ENCODE measurements around the gene EXOC3L1. TPM values are rescaled to one million over a fixed set of nuclear protein-coding genes. Genes with fewer than 3 reads are reported as not detected.

The EXOC3L1 gene
- total and polyA plus RNA-seq, 2 of the 13 experiments (the other 11 are each of a cell fraction or from before 2014, with no cell fraction given): 0.12 TPM; not detected in 1

DNA sequence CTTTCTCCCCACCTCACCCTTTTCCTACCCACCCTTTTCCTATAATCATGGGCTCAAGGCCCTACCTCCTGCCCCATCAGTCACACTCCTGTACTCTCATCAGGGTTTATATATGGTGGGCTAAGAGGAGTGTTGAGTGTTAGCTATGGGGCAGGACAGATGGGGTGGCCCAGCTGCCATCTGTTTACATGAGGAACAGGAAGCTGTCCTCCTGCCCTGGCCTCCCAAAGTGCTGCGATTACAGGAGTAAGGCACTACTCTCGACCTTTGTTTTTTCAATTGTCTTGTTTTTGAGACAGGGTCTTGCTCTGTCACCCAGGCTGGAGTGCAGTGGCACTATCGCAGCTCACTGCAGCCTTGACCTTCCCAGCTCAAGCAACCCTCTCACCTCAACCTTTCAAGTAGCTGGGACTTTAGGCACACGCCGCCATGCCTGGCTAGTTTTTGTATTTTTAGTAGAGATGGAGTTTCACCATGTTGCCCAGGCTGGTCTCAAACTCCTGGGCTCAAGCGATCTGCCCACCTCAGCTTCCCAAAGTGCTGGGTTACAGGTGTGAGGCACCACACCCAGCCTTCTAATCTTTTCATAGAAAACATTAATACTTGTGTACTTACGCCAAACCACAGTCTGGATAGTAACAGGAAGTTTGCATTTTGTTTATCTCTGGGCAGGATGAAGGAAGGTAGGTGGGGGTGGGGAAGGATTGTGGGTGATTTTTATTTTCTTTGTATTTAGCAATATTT is 31.9 kb downstream of the EXOC3L1 start:
- no peak overlapping the region for H3K27ac ChIP-seq (ENCODE audit: extremely low read length, insufficient read depth, low read length)
- H3K9me3 ChIP-seq (ENCODE audit: low read length): no peaks in the 10 kb centered on the region
- intact Hi-C loops (cut with micrococcal nuclease; ENCODE audit: unreplicated experiment) (loop anchor here (5.0 to 10.0 kb wide), 2 partner anchors 201 to 263 kb away; no protein-coding TSS in a partner anchor), in situ Hi-C loops (cut with HindIII; ENCODE audit: extremely low pct_ligation_motif_present, low pct_unique_long_range_greater_than_20kb) (loop anchor here (5.0 kb wide), 2 partner anchors 141 to 181 kb away; no protein-coding TSS in a partner anchor)
- WGBS (ENCODE audit: low lambda C conversion rate): 50% methylated on average over 7 of the region's 7 CpGs
- H3K4me1 ChIP-seq (ENCODE audit: insufficient read depth, low read length): peaks cover 45% of the 10 kb centered on the region
- no peak for DNase-seq (ENCODE audit: low spot score)
- no peaks in the 10 kb centered on the region for H3K36me3 ChIP-seq (replicated peaks in 1 of 2; ENCODE audit: control insufficient read depth in 1 of 2, insufficient read depth in 2 of 2, low read length in 2 of 2)
- no peaks in the 10 kb centered on the region for H4K20me1 ChIP-seq (ENCODE audit: insufficient read depth, low read length)
- no peak overlapping the region for H3K9ac ChIP-seq (ENCODE audit: insufficient read depth, low read depth, low read length)
- CTCF ChIA-PET (ENCODE audit: low intra/inter-chr PET ratio, low total read pairs): interaction anchor here (1.1 kb wide), 1 partner anchor 27 kb away, joined by 3 read pairs; no protein-coding TSS in a partner anchor
- no peak overlapping the region for H3K4me3 ChIP-seq (replicated peaks in 1 of 3; ENCODE audit: insufficient read depth in 1 of 3, low read depth in 2 of 3, low read length in 3 of 3)
- ATAC-seq: no peak
- peak overlapping the region; percentile 26; the same call in 1 of the 2 replicates for H3K4me2 ChIP-seq (ENCODE audit: low read depth, low read length)
- no peaks in the 10 kb centered on the region for H3K79me2 ChIP-seq (ENCODE audit: insufficient read depth, low read length)
- POLR2A ChIA-PET: interaction anchor here (1.0 to 5.7 kb wide), 5 partner anchors 12 to 140 kb away, joined by 3 to 54 read pairs (median 3); partner anchors contain the start of genes NOL3 and PHAF1
- H3K27me3 ChIP-seq (ENCODE audit: control insufficient read depth in 1 of 2, insufficient read depth in 2 of 2, low read length in 2 of 2): peaks cover 4% of the 10 kb centered on the region in 2 experiments; a peak in 2 of 5 replicates
- no peak for FAIRE-seq
- no peak overlapping the region for H2AFZ ChIP-seq (ENCODE audit: low read length)
- no TSS peak for BruUV-seq (replicated peaks)
- TF ChIP-seq, protein P1, sequence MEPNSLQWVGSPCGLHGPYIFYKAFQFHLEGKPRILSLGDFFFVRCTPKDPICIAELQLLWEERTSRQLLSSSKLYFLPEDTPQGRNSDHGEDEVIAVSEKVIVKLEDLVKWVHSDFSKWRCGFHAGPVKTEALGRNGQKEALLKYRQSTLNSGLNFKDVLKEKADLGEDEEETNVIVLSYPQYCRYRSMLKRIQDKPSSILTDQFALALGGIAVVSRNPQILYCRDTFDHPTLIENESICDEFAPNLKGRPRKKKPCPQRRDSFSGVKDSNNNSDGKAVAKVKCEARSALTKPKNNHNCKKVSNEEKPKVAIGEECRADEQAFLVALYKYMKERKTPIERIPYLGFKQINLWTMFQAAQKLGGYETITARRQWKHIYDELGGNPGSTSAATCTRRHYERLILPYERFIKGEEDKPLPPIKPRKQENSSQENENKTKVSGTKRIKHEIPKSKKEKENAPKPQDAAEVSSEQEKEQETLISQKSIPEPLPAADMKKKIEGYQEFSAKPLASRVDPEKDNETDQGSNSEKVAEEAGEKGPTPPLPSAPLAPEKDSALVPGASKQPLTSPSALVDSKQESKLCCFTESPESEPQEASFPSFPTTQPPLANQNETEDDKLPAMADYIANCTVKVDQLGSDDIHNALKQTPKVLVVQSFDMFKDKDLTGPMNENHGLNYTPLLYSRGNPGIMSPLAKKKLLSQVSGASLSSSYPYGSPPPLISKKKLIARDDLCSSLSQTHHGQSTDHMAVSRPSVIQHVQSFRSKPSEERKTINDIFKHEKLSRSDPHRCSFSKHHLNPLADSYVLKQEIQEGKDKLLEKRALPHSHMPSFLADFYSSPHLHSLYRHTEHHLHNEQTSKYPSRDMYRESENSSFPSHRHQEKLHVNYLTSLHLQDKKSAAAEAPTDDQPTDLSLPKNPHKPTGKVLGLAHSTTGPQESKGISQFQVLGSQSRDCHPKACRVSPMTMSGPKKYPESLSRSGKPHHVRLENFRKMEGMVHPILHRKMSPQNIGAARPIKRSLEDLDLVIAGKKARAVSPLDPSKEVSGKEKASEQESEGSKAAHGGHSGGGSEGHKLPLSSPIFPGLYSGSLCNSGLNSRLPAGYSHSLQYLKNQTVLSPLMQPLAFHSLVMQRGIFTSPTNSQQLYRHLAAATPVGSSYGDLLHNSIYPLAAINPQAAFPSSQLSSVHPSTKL (CRISPR knock-in tag; IDR thresholded peaks at IDR 0.05): no peak
- TF ChIP-seq, protein P2, sequence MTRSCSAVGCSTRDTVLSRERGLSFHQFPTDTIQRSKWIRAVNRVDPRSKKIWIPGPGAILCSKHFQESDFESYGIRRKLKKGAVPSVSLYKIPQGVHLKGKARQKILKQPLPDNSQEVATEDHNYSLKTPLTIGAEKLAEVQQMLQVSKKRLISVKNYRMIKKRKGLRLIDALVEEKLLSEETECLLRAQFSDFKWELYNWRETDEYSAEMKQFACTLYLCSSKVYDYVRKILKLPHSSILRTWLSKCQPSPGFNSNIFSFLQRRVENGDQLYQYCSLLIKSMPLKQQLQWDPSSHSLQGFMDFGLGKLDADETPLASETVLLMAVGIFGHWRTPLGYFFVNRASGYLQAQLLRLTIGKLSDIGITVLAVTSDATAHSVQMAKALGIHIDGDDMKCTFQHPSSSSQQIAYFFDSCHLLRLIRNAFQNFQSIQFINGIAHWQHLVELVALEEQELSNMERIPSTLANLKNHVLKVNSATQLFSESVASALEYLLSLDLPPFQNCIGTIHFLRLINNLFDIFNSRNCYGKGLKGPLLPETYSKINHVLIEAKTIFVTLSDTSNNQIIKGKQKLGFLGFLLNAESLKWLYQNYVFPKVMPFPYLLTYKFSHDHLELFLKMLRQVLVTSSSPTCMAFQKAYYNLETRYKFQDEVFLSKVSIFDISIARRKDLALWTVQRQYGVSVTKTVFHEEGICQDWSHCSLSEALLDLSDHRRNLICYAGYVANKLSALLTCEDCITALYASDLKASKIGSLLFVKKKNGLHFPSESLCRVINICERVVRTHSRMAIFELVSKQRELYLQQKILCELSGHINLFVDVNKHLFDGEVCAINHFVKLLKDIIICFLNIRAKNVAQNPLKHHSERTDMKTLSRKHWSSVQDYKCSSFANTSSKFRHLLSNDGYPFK (CRISPR knock-in tag; IDR thresholded peaks at IDR 0.05; ENCODE audit: borderline replicate concordance): 0 out of 2 replicates have a peak, but pooled peaks have one; percentile 22
- TF ChIP-seq, protein P3, sequence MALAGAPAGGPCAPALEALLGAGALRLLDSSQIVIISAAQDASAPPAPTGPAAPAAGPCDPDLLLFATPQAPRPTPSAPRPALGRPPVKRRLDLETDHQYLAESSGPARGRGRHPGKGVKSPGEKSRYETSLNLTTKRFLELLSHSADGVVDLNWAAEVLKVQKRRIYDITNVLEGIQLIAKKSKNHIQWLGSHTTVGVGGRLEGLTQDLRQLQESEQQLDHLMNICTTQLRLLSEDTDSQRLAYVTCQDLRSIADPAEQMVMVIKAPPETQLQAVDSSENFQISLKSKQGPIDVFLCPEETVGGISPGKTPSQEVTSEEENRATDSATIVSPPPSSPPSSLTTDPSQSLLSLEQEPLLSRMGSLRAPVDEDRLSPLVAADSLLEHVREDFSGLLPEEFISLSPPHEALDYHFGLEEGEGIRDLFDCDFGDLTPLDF (CRISPR knock-in tag; IDR thresholded peaks at IDR 0.05): no peak
- TF ChIP-seq, protein P4, sequence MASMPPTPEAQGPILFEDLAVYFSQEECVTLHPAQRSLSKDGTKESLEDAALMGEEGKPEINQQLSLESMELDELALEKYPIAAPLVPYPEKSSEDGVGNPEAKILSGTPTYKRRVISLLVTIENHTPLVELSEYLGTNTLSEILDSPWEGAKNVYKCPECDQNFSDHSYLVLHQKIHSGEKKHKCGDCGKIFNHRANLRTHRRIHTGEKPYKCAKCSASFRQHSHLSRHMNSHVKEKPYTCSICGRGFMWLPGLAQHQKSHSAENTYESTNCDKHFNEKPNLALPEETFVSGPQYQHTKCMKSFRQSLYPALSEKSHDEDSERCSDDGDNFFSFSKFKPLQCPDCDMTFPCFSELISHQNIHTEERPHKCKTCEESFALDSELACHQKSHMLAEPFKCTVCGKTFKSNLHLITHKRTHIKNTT (CRISPR knock-in tag; IDR thresholded peaks at IDR 0.05): no peak
- TF ChIP-seq ERF (CRISPR knock-in tag; IDR thresholded peaks at IDR 0.05) (no peak), ZNF713 (CRISPR knock-in tag; IDR thresholded peaks at IDR 0.05) (no peak), ZNF605 (CRISPR knock-in tag; IDR thresholded peaks at IDR 0.05) (no peak), SOX6 (IDR thresholded peaks at IDR 0.05) (no peak), SOX6 (CRISPR knock-in tag; IDR thresholded peaks at IDR 0.05) (no peak), SNAPC2 (CRISPR knock-in tag; IDR thresholded peaks at IDR 0.05) (no peak), HNRNPK (IDR thresholded peaks at IDR 0.05; ENCODE audit: low read depth, low read length, poor library complexity, severe bottlenecking) (peak; percentile 47), GZF1 (CRISPR knock-in tag; IDR thresholded peaks at IDR 0.05) (no peak)
- TF ChIP-seq, protein P5, sequence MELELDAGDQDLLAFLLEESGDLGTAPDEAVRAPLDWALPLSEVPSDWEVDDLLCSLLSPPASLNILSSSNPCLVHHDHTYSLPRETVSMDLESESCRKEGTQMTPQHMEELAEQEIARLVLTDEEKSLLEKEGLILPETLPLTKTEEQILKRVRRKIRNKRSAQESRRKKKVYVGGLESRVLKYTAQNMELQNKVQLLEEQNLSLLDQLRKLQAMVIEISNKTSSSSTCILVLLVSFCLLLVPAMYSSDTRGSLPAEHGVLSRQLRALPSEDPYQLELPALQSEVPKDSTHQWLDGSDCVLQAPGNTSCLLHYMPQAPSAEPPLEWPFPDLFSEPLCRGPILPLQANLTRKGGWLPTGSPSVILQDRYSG (CRISPR knock-in tag; IDR thresholded peaks at IDR 0.05): no peak

Data from HepG2 (cell line).